ENCODE results near the gene ATP2A3.
"Not testable (repeated sequence)": the region's sequence is repeated elsewhere in the genome, so short reads cannot be mapped to it uniquely, and the experiment has no call there.

Gene ATP2A3

GRCh38 chr17:4004517-4005295 is 40.5 kb upstream of the ATP2A3 start:
- Histone ChIP-seq H3K27ac (ENCODE audit: low read length) (no peak overlapping the region), H3K36me3 (ENCODE audit: control insufficient read depth, insufficient read depth, low read length) (0 out of 2 replicates have a peak, but pooled peaks cover 3% of the 10 kb centered on the region), H3K4me1 (ENCODE audit: control insufficient read depth, insufficient read depth, low read length) (peaks cover 8% of the 10 kb centered on the region), H3K9me3 (ENCODE audit: control insufficient read depth, insufficient read depth, low read length) (no peaks in the 10 kb centered on the region), H3K4me3 (ENCODE audit: low read length) (no peak overlapping the region), H3K27me3 (ENCODE audit: control insufficient read depth, insufficient read depth, low read length) (no peaks in the 10 kb centered on the region)
- no CpG with 5 or more reads among the region's 44 CpGs for WGBS (ENCODE audit: insufficient coverage, insufficient read length)
- no peak for DNase-seq (ENCODE audit: low read depth, low spot score)

GRCh38 chr17:4003501-4004421 is 39.5 kb upstream of the ATP2A3 start:
- H3K27ac ChIP-seq (ENCODE audit: low read length): no peak overlapping the region
- WGBS (ENCODE audit: insufficient coverage, insufficient read length): no CpG with 5 or more reads among the region's 46 CpGs
- no peaks in the 10 kb centered on the region for H3K27me3 ChIP-seq (ENCODE audit: control insufficient read depth, insufficient read depth, low read length)
- no peak overlapping the region for H3K4me3 ChIP-seq (ENCODE audit: low read length)
- H3K4me1 ChIP-seq (ENCODE audit: control insufficient read depth, insufficient read depth, low read length): peaks cover 8% of the 10 kb centered on the region
- H3K36me3 ChIP-seq (ENCODE audit: control insufficient read depth, insufficient read depth, low read length): 0 out of 2 replicates have a peak, but pooled peaks cover 2% of the 10 kb centered on the region
- H3K9me3 ChIP-seq (ENCODE audit: control insufficient read depth, insufficient read depth, low read length): no peaks in the 10 kb centered on the region
- DNase-seq (ENCODE audit: low read depth, low spot score): no peak

- H3K36me3 ChIP-seq (ENCODE audit: control insufficient read depth, insufficient read depth, low read length): no peaks in the 10 kb centered on the region
- no peak overlapping the region for H3K27ac ChIP-seq (ENCODE audit: low read length)
- no peak for DNase-seq (ENCODE audit: low read depth, low spot score)
- no CpG with 5 or more reads among the region's 21 CpGs for WGBS (ENCODE audit: insufficient coverage, insufficient read length)
- no peak overlapping the region for H3K4me3 ChIP-seq (ENCODE audit: low read length)
- no peaks in the 10 kb centered on the region for H3K9me3 ChIP-seq (ENCODE audit: control insufficient read depth, insufficient read depth, low read length)
- peaks cover 8% of the 10 kb centered on the region for H3K4me1 ChIP-seq (ENCODE audit: control insufficient read depth, insufficient read depth, low read length)
- no peaks in the 10 kb centered on the region for H3K27me3 ChIP-seq (ENCODE audit: control insufficient read depth, insufficient read depth, low read length)
These were observed 38.9 kb upstream of the ATP2A3 start for GRCh38 chr17:4003131-4003500.

GRCh38 chr17:4001048-4001590 is 36.9 kb upstream of the ATP2A3 start:
- no CpG with 5 or more reads among the region's 13 CpGs for WGBS (ENCODE audit: insufficient coverage, insufficient read length)

GRCh38 chr17:3998436-3998835 is 34.2 kb upstream of the ATP2A3 start:
- H3K4me1 ChIP-seq (ENCODE audit: control insufficient read depth, insufficient read depth, low read length): peaks cover 1% of the 10 kb centered on the region; the same call in 1 of the 2 replicates
- H3K27me3 ChIP-seq (ENCODE audit: control insufficient read depth, insufficient read depth, low read length): no peaks in the 10 kb centered on the region
- H3K36me3 ChIP-seq (ENCODE audit: control insufficient read depth, insufficient read depth, low read length): no peaks in the 10 kb centered on the region

More at GRCh38 chr17:4001048-4001590, 36.9 kb upstream of the ATP2A3 start:
- Histone ChIP-seq H3K27ac (ENCODE audit: low read length) (no peak overlapping the region), H3K27me3 (ENCODE audit: control insufficient read depth, insufficient read depth, low read length) (no peaks in the 10 kb centered on the region), H3K4me1 (ENCODE audit: control insufficient read depth, insufficient read depth, low read length) (peaks cover 6% of the 10 kb centered on the region), H3K4me3 (ENCODE audit: low read length) (no peak overlapping the region), H3K9me3 (ENCODE audit: control insufficient read depth, insufficient read depth, low read length) (no peaks in the 10 kb centered on the region), H3K36me3 (ENCODE audit: control insufficient read depth, insufficient read depth, low read length) (no peaks in the 10 kb centered on the region)
- no peak for DNase-seq (ENCODE audit: low read depth, low spot score)

GRCh38 chr17:3995067-3995466 is 30.8 kb upstream of the ATP2A3 start:
- no peak for DNase-seq (ENCODE audit: low read depth, low spot score)

More at GRCh38 chr17:3998436-3998835, 34.2 kb upstream of the ATP2A3 start:
- H3K4me3 ChIP-seq (ENCODE audit: low read length): no peak overlapping the region
- H3K9me3 ChIP-seq (ENCODE audit: control insufficient read depth, insufficient read depth, low read length): no peaks in the 10 kb centered on the region
- H3K27ac ChIP-seq (ENCODE audit: low read length): no peak overlapping the region
- no CpG with 5 or more reads among the region's 4 CpGs for WGBS (ENCODE audit: insufficient coverage, insufficient read length)
- DNase-seq (ENCODE audit: low read depth, low spot score): no peak

GRCh38 chr17:3994221-3994576 is 30.0 kb upstream of the ATP2A3 start:
- Histone ChIP-seq H3K36me3 (ENCODE audit: control insufficient read depth, insufficient read depth, low read length) (no peaks in the 10 kb centered on the region), H3K27ac (ENCODE audit: low read length) (no peak overlapping the region), H3K4me3 (ENCODE audit: low read length) (no peak overlapping the region), H3K4me1 (ENCODE audit: control insufficient read depth, insufficient read depth, low read length) (no peaks in the 10 kb centered on the region; the same call in 1 of the 2 replicates), H3K27me3 (ENCODE audit: control insufficient read depth, insufficient read depth, low read length) (no peaks in the 10 kb centered on the region), H3K9me3 (ENCODE audit: control insufficient read depth, insufficient read depth, low read length) (no peaks in the 10 kb centered on the region)
- no peak for DNase-seq (ENCODE audit: low read depth, low spot score)
- WGBS (ENCODE audit: insufficient coverage, insufficient read length): no CpG with 5 or more reads among the region's 1 CpG

More at GRCh38 chr17:3995067-3995466, 30.8 kb upstream of the ATP2A3 start:
- H3K4me3 ChIP-seq (ENCODE audit: low read length): no peak overlapping the region
- no peaks in the 10 kb centered on the region for H3K27me3 ChIP-seq (ENCODE audit: control insufficient read depth, insufficient read depth, low read length)
- WGBS (ENCODE audit: insufficient coverage, insufficient read length): no CpG with 5 or more reads among the region's 1 CpG
- H3K36me3 ChIP-seq (ENCODE audit: control insufficient read depth, insufficient read depth, low read length): no peaks in the 10 kb centered on the region
- H3K9me3 ChIP-seq (ENCODE audit: control insufficient read depth, insufficient read depth, low read length): no peaks in the 10 kb centered on the region
- H3K4me1 ChIP-seq (ENCODE audit: control insufficient read depth, insufficient read depth, low read length): no peaks in the 10 kb centered on the region
- H3K27ac ChIP-seq (ENCODE audit: low read length): no peak overlapping the region

GRCh38 chr17:3993493-3994220 is 29.4 kb upstream of the ATP2A3 start:
- no peak overlapping the region for H3K27ac ChIP-seq (ENCODE audit: low read length)
- WGBS (ENCODE audit: insufficient coverage, insufficient read length): no CpG with 5 or more reads among the region's 8 CpGs
- DNase-seq (ENCODE audit: low read depth, low spot score): no peak

GRCh38 chr17:3992370-3992769 is 28.1 kb upstream of the ATP2A3 start:
- H3K9me3 ChIP-seq (ENCODE audit: control insufficient read depth, insufficient read depth, low read length): no peaks in the 10 kb centered on the region
- WGBS (ENCODE audit: insufficient coverage, insufficient read length): no CpG with 5 or more reads among the region's 5 CpGs

More at GRCh38 chr17:3993493-3994220, 29.4 kb upstream of the ATP2A3 start:
- Histone ChIP-seq H3K9me3 (ENCODE audit: control insufficient read depth, insufficient read depth, low read length) (no peaks in the 10 kb centered on the region), H3K36me3 (ENCODE audit: control insufficient read depth, insufficient read depth, low read length) (no peaks in the 10 kb centered on the region), H3K27me3 (ENCODE audit: control insufficient read depth, insufficient read depth, low read length) (no peaks in the 10 kb centered on the region), H3K4me3 (ENCODE audit: low read length) (no peak overlapping the region), H3K4me1 (ENCODE audit: control insufficient read depth, insufficient read depth, low read length) (no peaks in the 10 kb centered on the region; the same call in 1 of the 2 replicates)

GRCh38 chr17:3991699-3992098 is 27.5 kb upstream of the ATP2A3 start:
- not testable (repeated sequence) for H3K27me3 ChIP-seq (ENCODE audit: control insufficient read depth, insufficient read depth, low read length); H3K9me3 ChIP-seq (ENCODE audit: control insufficient read depth, insufficient read depth, low read length); H3K27ac ChIP-seq (ENCODE audit: low read length); H3K4me1 ChIP-seq (ENCODE audit: control insufficient read depth, insufficient read depth, low read length); H3K4me3 ChIP-seq (ENCODE audit: low read length); DNase-seq (ENCODE audit: low read depth, low spot score); H3K36me3 ChIP-seq (ENCODE audit: control insufficient read depth, insufficient read depth, low read length)
- no CpG with 5 or more reads among the region's 3 CpGs for WGBS (ENCODE audit: insufficient coverage, insufficient read length)

More at GRCh38 chr17:3992370-3992769, 28.1 kb upstream of the ATP2A3 start:
- H3K27ac ChIP-seq (ENCODE audit: low read length): no peak overlapping the region
- H3K4me1 ChIP-seq (ENCODE audit: control insufficient read depth, insufficient read depth, low read length): no peaks in the 10 kb centered on the region; the same call in 1 of the 2 replicates
- no peaks in the 10 kb centered on the region for H3K36me3 ChIP-seq (ENCODE audit: control insufficient read depth, insufficient read depth, low read length)
- DNase-seq (ENCODE audit: low read depth, low spot score): no peak
- H3K4me3 ChIP-seq (ENCODE audit: low read length): no peak overlapping the region
- H3K27me3 ChIP-seq (ENCODE audit: control insufficient read depth, insufficient read depth, low read length): no peaks in the 10 kb centered on the region

Measured in iPS DF 6.9 (cell line).